SK-N-SH (cell line): ENCODE data around the gene DMKN.

Source experiments
- CHD2 ChIP-seq: fragments of 150-350 bp; IDR thresholded peaks from 2 replicates; pipeline ENCODE4 v1.6.1; 2018; ENCODE audit warnings: low read length; ENCODE audit not compliant: partially characterized antibody
- CTCF ChIP-seq: fragments of 200-600 bp; sonication (generic); IDR thresholded peaks from 2 replicates; pipeline ENCODE4 v1.6.1; 2017; ENCODE audit warnings: antibody characterized with exemption, mild to moderate bottlenecking, moderate library complexity
- EP300 ChIP-seq, 2 experiments: IDR thresholded peaks; 2 replicates each; pipeline versions ENCODE4 v1.4.0 to v1.6.1; 2012; ENCODE audit warnings: borderline replicate concordance in 1 of 2, low read depth in 1 of 2, low read length in 1 of 2

- no peak for TF ChIP-seq EP300 (IDR thresholded peaks at IDR 0.05; ENCODE audit: borderline replicate concordance in 1 of 2, low read depth in 1 of 2, low read length in 1 of 2)
- no peak for TF ChIP-seq CTCF
- TF ChIP-seq CHD2 = no peak
These were observed 33.1 kb upstream of the DMKN start for GRCh38 chr19:35546532-35546931.
